ENCODE results near the gene TRAF5.
"Not testable (repeated sequence)": the region's sequence is repeated elsewhere in the genome, so short reads cannot be mapped to it uniquely, and the experiment has no call there.

Gene TRAF5

DNA sequence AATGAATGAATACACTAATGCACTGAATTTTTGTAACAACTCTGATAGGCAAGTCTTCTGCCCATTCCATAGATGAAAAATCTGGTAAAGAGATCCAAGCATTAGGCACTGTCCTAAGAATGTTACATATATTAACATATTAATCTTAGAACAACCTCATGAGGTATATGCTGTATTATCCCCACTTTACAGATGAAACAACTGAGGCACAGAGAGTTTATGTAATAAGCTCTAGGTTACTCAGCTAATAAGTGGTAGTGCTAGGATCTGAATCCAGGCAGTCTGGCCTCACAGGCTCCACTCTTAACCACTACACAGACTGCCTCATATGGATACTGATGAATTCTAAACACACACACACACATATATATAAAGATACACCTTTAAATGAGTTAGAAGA lies 52.8 kb downstream of the TRAF5 start:
- TF ChIP-seq, protein P1, sequence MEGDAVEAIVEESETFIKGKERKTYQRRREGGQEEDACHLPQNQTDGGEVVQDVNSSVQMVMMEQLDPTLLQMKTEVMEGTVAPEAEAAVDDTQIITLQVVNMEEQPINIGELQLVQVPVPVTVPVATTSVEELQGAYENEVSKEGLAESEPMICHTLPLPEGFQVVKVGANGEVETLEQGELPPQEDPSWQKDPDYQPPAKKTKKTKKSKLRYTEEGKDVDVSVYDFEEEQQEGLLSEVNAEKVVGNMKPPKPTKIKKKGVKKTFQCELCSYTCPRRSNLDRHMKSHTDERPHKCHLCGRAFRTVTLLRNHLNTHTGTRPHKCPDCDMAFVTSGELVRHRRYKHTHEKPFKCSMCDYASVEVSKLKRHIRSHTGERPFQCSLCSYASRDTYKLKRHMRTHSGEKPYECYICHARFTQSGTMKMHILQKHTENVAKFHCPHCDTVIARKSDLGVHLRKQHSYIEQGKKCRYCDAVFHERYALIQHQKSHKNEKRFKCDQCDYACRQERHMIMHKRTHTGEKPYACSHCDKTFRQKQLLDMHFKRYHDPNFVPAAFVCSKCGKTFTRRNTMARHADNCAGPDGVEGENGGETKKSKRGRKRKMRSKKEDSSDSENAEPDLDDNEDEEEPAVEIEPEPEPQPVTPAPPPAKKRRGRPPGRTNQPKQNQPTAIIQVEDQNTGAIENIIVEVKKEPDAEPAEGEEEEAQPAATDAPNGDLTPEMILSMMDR (IDR thresholded peaks at IDR 0.05; ENCODE audit: borderline replicate concordance, control extremely low read depth, extremely low read depth, insufficient read depth, missing control alignments), result no peak
- in situ Hi-C loops (cut with MboI; ENCODE audit: low sequenced_read_pairs, unreplicated experiment), result no loop called here
- DNase-seq (ENCODE audit: low spot score), result no peak

DNA sequence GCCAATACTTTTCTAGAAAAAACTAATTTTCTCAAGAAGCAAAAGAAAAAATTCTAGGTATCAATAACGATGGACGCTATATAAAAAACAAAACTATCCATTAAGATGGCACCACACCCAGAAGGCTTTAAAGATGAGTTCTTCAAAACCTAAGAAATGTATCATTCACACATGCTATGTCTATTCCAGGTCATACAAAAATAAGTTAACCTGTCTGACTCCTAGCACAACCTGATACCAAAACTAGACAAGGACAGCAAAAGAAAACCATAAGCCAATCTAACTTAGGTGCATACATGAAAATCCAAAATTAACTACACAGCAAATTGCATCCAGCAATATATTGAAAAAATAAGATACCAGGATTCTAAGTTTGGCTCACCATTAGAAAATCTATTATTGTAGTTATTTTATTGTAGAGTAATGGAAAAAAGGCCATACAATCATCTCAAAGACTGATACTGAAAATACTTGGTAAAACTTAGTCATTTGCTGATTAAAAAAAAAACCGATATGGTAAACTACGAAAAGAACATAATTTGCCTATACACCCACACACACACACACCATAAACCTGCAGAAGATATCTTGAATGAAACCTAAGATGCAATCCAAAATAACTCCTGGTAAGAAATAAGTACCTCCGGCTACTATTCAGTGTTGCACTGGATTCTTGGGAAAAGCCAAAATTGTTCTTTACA lies 55.0 kb downstream of the TRAF5 start:
- TF ChIP-seq, protein P1 (IDR thresholded peaks at IDR 0.05; ENCODE audit: borderline replicate concordance, control extremely low read depth, extremely low read depth, insufficient read depth, missing control alignments), result no peak

GRCh38 chr1:211382182-211382713 lies 55.6 kb downstream of the TRAF5 start:
- in situ Hi-C loops (cut with MboI; ENCODE audit: low sequenced_read_pairs, unreplicated experiment), result no loop called here
- TF ChIP-seq, protein P1 (IDR thresholded peaks at IDR 0.05; ENCODE audit: borderline replicate concordance, control extremely low read depth, extremely low read depth, insufficient read depth, missing control alignments), result no peak
- no peak for DNase-seq (ENCODE audit: low spot score)

More for the DNA sequence above, 55.0 kb downstream of the TRAF5 start:
- in situ Hi-C loops (cut with MboI; ENCODE audit: low sequenced_read_pairs, unreplicated experiment), result no loop called here
- peak; percentile 52 for DNase-seq (ENCODE audit: low spot score)

- in situ Hi-C loops (cut with MboI; ENCODE audit: low sequenced_read_pairs, unreplicated experiment), result no loop called here
Measured at GRCh38 chr1:211382714-211383480, 56.3 kb downstream of the TRAF5 start.

DNA sequence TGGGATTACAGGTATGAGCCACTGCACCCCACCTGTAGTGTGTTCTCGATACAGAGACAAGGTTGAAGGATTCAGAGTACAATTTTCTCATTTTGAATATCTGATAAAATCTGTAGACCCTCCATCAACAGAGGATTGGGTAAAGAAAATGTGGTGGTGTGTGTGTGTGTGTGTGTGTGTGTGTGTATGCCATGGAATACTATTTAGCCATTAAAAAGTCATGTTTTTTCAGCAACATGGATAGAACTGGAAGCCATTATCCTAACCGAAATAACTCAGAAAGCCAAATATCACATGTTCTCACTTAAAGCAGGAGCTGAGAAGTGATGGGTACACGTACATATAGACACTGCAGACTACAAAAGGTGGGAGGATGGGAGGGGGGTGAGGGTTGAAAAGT lies 57.9 kb downstream of the TRAF5 start:
- DNase-seq (ENCODE audit: low spot score), result no peak
- in situ Hi-C loops (cut with MboI; ENCODE audit: low sequenced_read_pairs, unreplicated experiment), result no loop called here
- TF ChIP-seq, protein P1 (IDR thresholded peaks at IDR 0.05; ENCODE audit: borderline replicate concordance, control extremely low read depth, extremely low read depth, insufficient read depth, missing control alignments), result no peak

More at GRCh38 chr1:211382714-211383480, 56.3 kb downstream of the TRAF5 start:
- peak; percentile 91 for DNase-seq (ENCODE audit: low spot score)
- TF ChIP-seq, protein P1 (IDR thresholded peaks at IDR 0.05; ENCODE audit: borderline replicate concordance, control extremely low read depth, extremely low read depth, insufficient read depth, missing control alignments), result no peak

- in situ Hi-C loops (cut with MboI; ENCODE audit: low sequenced_read_pairs, unreplicated experiment), result no loop called here
Measured at GRCh38 chr1:211386921-211387320, 60.3 kb downstream of the TRAF5 start.

DNA sequence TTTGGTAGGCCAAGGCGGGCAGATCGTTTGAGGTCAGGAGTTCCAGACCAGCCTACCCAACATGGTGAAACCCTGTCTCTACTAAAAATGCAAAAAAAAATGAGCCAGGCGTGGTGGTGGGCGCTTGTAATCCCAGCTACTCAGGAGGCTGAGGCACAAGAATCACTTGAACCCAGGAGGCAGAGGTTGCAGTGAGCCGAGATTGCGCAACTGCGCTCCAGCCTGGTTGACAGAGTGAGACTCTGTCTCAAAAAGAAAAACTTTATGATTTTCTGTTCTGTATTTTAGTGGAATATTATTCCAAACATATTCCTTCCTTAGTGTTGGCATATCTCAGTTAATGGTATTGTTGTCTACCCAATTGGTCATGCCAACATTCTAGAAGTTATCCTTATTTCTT lies 64.2 kb downstream of the TRAF5 start:
- DNase-seq (ENCODE audit: low spot score); in situ Hi-C loops (cut with MboI; ENCODE audit: low sequenced_read_pairs, unreplicated experiment): not testable (repeated sequence)

More at GRCh38 chr1:211386921-211387320, 60.3 kb downstream of the TRAF5 start:
- DNase-seq (ENCODE audit: low spot score), result no peak
- TF ChIP-seq, protein P1 (IDR thresholded peaks at IDR 0.05; ENCODE audit: borderline replicate concordance, control extremely low read depth, extremely low read depth, insufficient read depth, missing control alignments), result no peak
